ENCODE measurements around the gene ZNF605.
A peak's percentile ranks its signal among the peaks of the same experiment; 100 is the strongest.

The ZNF605 gene

GRCh38 chr12:132899033-132899432 lies 57.1 kb downstream of the ZNF605 start:
- no peak overlapping the region for H3K9ac ChIP-seq (ENCODE audit: low read depth, low read length)
- H3K79me2 ChIP-seq (ENCODE audit: insufficient read depth, low read length) = no peaks in the 10 kb centered on the region
- H3K36me3 ChIP-seq (ENCODE audit: insufficient read depth, low read length) = no peaks in the 10 kb centered on the region
- no peak for ATAC-seq (ENCODE audit: insufficient read depth, low read depth)
- H3K27ac ChIP-seq (ENCODE audit: low read length) = no peak overlapping the region
- no peak overlapping the region for H3K4me2 ChIP-seq (ENCODE audit: insufficient read depth, low read length)
- DNase-seq = no peak
- no peaks in the 10 kb centered on the region for H3K4me1 ChIP-seq (ENCODE audit: insufficient read depth, low read length)
- H3K9me3 ChIP-seq (ENCODE audit: insufficient read depth, low read length, severe bottlenecking) = peaks cover 8% of the 10 kb centered on the region
- H3K4me3 ChIP-seq (ENCODE audit: low read depth in 1 of 2, low read length in 2 of 2) = no peak overlapping the region
- H4K20me1 ChIP-seq (ENCODE audit: insufficient read depth, low read length) = no peaks in the 10 kb centered on the region
- H3K27me3 ChIP-seq (ENCODE audit: insufficient read depth, low read length, poor library complexity) = no peaks in the 10 kb centered on the region
- TF ChIP-seq CTCF (IDR thresholded peaks at IDR 0.05; ENCODE audit: borderline replicate concordance, extremely low read depth, low read length, poor library complexity, severe bottlenecking) (no peak), EZH2 (IDR thresholded peaks at IDR 0.05; ENCODE audit: borderline replicate concordance, low read depth, low read length, severe bottlenecking) (no peak)
- no peak overlapping the region for H2AFZ ChIP-seq (ENCODE audit: low read depth, low read length)

- Histone ChIP-seq H3K4me2 (ENCODE audit: insufficient read depth, low read length) (no peak overlapping the region; the same call in 1 of the 2 replicates), H3K4me3 (ENCODE audit: low read depth in 1 of 2, low read length in 2 of 2) (peak overlapping the region in 1 of 2 experiments; percentile 59; a peak in 1 of 4 replicates), H3K27ac (ENCODE audit: low read length) (no peak overlapping the region), H2AFZ (ENCODE audit: low read depth, low read length) (no peak overlapping the region), H3K4me1 (ENCODE audit: insufficient read depth, low read length) (peaks cover 13% of the 10 kb centered on the region), H3K9me3 (ENCODE audit: insufficient read depth, low read length, severe bottlenecking) (peaks cover 26% of the 10 kb centered on the region), H3K79me2 (ENCODE audit: insufficient read depth, low read length) (peaks cover 14% of the 10 kb centered on the region), H4K20me1 (ENCODE audit: insufficient read depth, low read length) (no peaks in the 10 kb centered on the region), H3K36me3 (ENCODE audit: insufficient read depth, low read length) (peaks cover 12% of the 10 kb centered on the region), H3K9ac (ENCODE audit: low read depth, low read length) (no peak overlapping the region), H3K27me3 (ENCODE audit: insufficient read depth, low read length, poor library complexity) (no peaks in the 10 kb centered on the region)
- TF ChIP-seq EZH2 (IDR thresholded peaks at IDR 0.05; ENCODE audit: borderline replicate concordance, low read depth, low read length, severe bottlenecking) (no peak), CTCF (IDR thresholded peaks at IDR 0.05; ENCODE audit: borderline replicate concordance, extremely low read depth, low read length, poor library complexity, severe bottlenecking) (no peak)
- DNase-seq (no peak), ATAC-seq (ENCODE audit: insufficient read depth, low read depth) (no peak)
Observed at GRCh38 chr12:132888852-132889251, 67.3 kb downstream of the ZNF605 start.

GRCh38 chr12:132887513-132888351 lies 68.4 kb downstream of the ZNF605 start, which contains the start of gene CHFR:
Gene CHFR (minus strand): TSS chr12:132887605. CDS start chr12:132887328, 277 bp downstream.
- ATAC-seq (ENCODE audit: insufficient read depth, low read depth) (peak; percentile 97), DNase-seq (peak; percentile 93)
- Histone ChIP-seq H3K4me1 (ENCODE audit: insufficient read depth, low read length) (peaks cover 13% of the 10 kb centered on the region), H3K9ac (ENCODE audit: low read depth, low read length) (peak within 1 kb of the TSS; percentile 66), H3K27ac (ENCODE audit: low read length) (peak within 1 kb of the TSS; percentile 88), H3K4me3 (ENCODE audit: low read depth in 1 of 2, low read length in 2 of 2) (peak within 1 kb of the TSS; percentile 58 to 59; a peak in 3 of 4 replicates), H3K27me3 (ENCODE audit: insufficient read depth, low read length, poor library complexity) (no peaks in the 10 kb centered on the region), H4K20me1 (ENCODE audit: insufficient read depth, low read length) (no peaks in the 10 kb centered on the region), H3K79me2 (ENCODE audit: insufficient read depth, low read length) (peaks cover 16% of the 10 kb centered on the region), H3K9me3 (ENCODE audit: insufficient read depth, low read length, severe bottlenecking) (peaks cover 26% of the 10 kb centered on the region), H3K4me2 (ENCODE audit: insufficient read depth, low read length) (peak within 1 kb of the TSS; percentile 62), H2AFZ (ENCODE audit: low read depth, low read length) (peak within 1 kb of the TSS; percentile 95), H3K36me3 (ENCODE audit: insufficient read depth, low read length) (peaks cover 12% of the 10 kb centered on the region)
- TF ChIP-seq CTCF (IDR thresholded peaks at IDR 0.05; ENCODE audit: borderline replicate concordance, extremely low read depth, low read length, poor library complexity, severe bottlenecking) (no peak), EZH2 (IDR thresholded peaks at IDR 0.05; ENCODE audit: borderline replicate concordance, low read depth, low read length, severe bottlenecking) (no peak)
